Smooth muscle cell of bladder (primary cell): ENCODE results near the gene DBI. TPM values are rescaled to one million over a fixed set of nuclear protein-coding genes. Genes with fewer than 3 reads are reported as not detected.

Experiments
- total RNA-seq: library from RNA; depleted of rRNA; stranded (reverse); fragments of >200 nt; gene quantifications from 2 replicates; pipeline ENCODE4 v1.2.3, GENCODE V29; 2014

Gene DBI
- total RNA-seq = 107 and 150 TPM in 2 replicates

DNA sequence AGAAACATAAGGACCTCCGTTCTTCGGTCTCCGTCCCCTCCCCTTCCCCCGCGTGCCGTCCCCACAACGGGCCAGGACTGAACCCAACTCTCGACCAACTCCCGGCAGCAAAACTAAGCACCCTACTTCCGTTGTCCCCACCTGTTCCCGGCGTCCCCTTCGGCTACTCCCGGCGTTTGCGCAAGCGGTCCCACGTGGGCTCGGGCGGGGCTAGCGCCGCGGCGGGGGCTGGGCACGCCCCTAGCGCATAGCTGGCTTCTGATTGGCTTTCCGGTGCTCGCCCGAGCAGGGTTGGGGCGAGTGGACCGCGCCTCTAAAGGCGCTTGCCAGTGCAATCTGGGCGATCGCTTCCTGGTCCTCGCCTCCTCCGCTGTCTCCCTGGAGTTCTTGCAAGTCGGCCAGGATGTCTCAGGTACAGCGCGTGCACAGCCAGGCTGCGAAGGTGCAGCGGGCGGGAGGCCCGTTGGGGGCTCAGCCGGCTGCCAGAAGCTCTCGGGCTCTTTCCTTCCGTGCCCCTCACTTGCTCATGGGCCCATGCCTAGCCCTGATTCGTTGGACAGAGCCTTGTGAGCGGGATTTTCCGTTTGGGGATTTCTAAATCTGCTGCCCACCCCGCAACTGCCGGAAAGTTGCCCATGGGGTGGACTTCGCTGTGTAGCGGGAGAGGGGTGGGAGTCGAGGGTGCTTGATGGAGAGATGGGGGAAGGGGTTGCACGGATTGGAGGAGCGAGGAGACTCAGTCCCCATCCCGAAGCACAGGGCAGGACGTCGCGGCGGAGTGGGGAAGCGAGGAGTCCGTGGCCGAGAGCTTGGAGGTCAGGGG lies at the start of gene DBI, which contains the start of gene C2orf76:
DBI (plus strand) TSS at position 329 of the 823 bp plus-strand sequence; CDS start at position 404, 75 bp downstream.
C2orf76 (minus strand) TSS at position 186 of the 823 bp plus-strand sequence. CDS start 26,875 bp downstream, outside the sequence.

Other genes starting within 250 kb of the DBI start
- not detected in 2 replicates for gene C1QL2, start 208.2 kb upstream of the DBI start, total RNA-seq
- gene STEAP3, start 143.1 kb upstream of the DBI start, total RNA-seq = 16.8 and 18.2 TPM in 2 replicates
- 12.2 and 14.6 TPM in 2 replicates for gene C2orf76, start 143 bp upstream of the DBI start, total RNA-seq
- 0.37 and 0.57 TPM in 2 replicates for gene TMEM37, start 64.9 kb downstream of the DBI start, total RNA-seq
- gene SCTR, start 157.5 kb downstream of the DBI start, total RNA-seq = not detected in 2 replicates
- not detected in 2 replicates for gene CFAP221, start 177.5 kb downstream of the DBI start, total RNA-seq